IPS-15b (cell line): Measurements from ENCODE around the gene EGFLAM.

Experiments
- H3K27me3 ChIP-seq: one replicate; pipeline ENCODE4 v1.6.1; 2013; ENCODE audit warnings: low read length; ENCODE audit not compliant: control insufficient read depth, insufficient read depth
- H3K36me3 ChIP-seq: one replicate; pipeline ENCODE4 v1.6.1; 2013; ENCODE audit warnings: low read length; ENCODE audit not compliant: control insufficient read depth, insufficient read depth
- H3K4me1 ChIP-seq: one replicate; pipeline ENCODE4 v1.6.1; 2013; ENCODE audit warnings: mild to moderate bottlenecking, low read length; ENCODE audit not compliant: control insufficient read depth, insufficient read depth
- H3K4me3 ChIP-seq: one replicate; pipeline ENCODE4 v1.5.1; 2013; ENCODE audit warnings: low read depth, low read length
- H3K9ac ChIP-seq: one replicate; pipeline ENCODE4 v1.6.1; 2013; ENCODE audit warnings: low read depth, mild to moderate bottlenecking, low read length
- H3K9me3 ChIP-seq: one replicate; pipeline ENCODE4 v1.6.1; 2013; ENCODE audit warnings: mild to moderate bottlenecking, low read length; ENCODE audit not compliant: control insufficient read depth, insufficient read depth

The EGFLAM gene

GRCh38 chr5:38338455-38338854 lies 80.1 kb downstream of the EGFLAM start:
- H3K4me3 ChIP-seq: no peak overlapping the region
- H3K9ac ChIP-seq: no peak overlapping the region
- H3K27me3 ChIP-seq: no peaks in the 10 kb centered on the region
- no peaks in the 10 kb centered on the region for H3K4me1 ChIP-seq
- H3K36me3 ChIP-seq: no peaks in the 10 kb centered on the region
- H3K9me3 ChIP-seq: no peaks in the 10 kb centered on the region

DNA sequence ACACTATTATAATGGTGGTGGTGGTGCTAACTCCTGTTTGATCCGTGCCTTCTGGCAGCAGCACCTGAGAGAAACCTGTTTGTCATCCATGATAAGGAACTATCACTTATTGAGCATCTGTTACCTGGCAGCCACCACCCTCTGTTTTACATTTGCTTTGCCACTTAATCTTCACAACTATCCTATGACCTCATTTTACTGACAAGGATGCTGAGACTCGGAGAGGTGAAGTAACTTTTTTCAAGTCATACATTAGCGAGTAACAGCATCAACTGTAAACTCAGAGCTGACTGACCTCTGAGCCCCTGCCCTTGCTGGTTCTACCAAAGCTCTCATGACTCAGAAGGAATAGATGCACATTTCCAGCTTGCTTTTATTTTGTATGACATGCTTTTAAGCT lies 81.1 kb downstream of the EGFLAM start:
- H3K9ac ChIP-seq: no peak overlapping the region
- H3K4me1 ChIP-seq: no peaks in the 10 kb centered on the region
- H3K27me3 ChIP-seq: no peaks in the 10 kb centered on the region
- H3K9me3 ChIP-seq: no peaks in the 10 kb centered on the region
- no peak overlapping the region for H3K4me3 ChIP-seq
- H3K36me3 ChIP-seq: no peaks in the 10 kb centered on the region

- H3K27me3 ChIP-seq: no peaks in the 10 kb centered on the region
- H3K9ac ChIP-seq: no peak overlapping the region
- H3K4me3 ChIP-seq: no peak overlapping the region
Observed at GRCh38 chr5:38341056-38341455, 82.7 kb downstream of the EGFLAM start.

DNA sequence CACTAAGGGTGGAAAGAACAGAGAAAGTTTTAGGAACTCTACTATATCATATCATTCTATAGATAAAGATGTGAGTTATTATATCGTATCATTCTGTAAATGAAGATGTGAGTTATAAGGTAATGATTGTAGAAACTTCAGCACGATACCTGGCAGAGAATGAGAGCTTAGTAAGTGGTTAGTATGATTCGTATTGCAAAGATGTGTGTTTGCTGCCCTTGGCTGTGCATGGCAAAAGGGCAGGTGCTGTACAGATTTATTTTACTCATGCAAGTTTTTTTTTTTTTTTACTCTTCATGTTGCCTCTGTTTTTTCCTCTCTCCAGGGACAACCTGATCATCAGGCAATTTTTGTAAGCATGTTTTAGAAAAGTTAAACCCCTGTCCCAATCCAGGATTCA lies 83.3 kb downstream of the EGFLAM start:
- Histone ChIP-seq H3K36me3 (no peaks in the 10 kb centered on the region), H3K9me3 (no peaks in the 10 kb centered on the region), H3K4me3 (no peak overlapping the region), H3K9ac (no peak overlapping the region), H3K4me1 (no peaks in the 10 kb centered on the region), H3K27me3 (no peaks in the 10 kb centered on the region)

More at GRCh38 chr5:38341056-38341455, 82.7 kb downstream of the EGFLAM start:
- no peaks in the 10 kb centered on the region for H3K9me3 ChIP-seq
- H3K4me1 ChIP-seq: no peaks in the 10 kb centered on the region
- no peaks in the 10 kb centered on the region for H3K36me3 ChIP-seq

DNA sequence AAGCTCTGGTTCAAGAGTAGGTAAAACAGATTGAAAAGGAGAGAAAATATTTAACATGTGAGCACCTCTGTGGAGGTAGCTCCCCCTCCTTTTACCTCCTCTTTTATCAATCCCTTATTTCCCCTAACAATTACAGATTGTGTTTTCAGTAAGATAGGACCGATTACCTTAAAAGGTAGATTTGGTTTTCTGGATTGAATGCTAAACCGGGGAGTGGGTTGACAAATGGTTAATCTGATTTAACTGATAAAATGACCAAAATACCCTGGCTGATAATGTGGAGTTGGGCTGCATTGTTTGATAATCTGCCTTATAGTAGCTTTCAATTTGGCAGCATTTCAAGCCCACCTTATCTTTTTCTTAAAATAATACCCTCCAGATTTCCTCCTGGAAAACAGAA lies 83.9 kb downstream of the EGFLAM start:
- Histone ChIP-seq H3K36me3 (no peaks in the 10 kb centered on the region), H3K9ac (no peak overlapping the region), H3K27me3 (no peaks in the 10 kb centered on the region), H3K4me3 (no peak overlapping the region), H3K4me1 (no peaks in the 10 kb centered on the region), H3K9me3 (no peaks in the 10 kb centered on the region)

- no peak overlapping the region for H3K9ac ChIP-seq
- no peaks in the 10 kb centered on the region for H3K9me3 ChIP-seq
- no peaks in the 10 kb centered on the region for H3K36me3 ChIP-seq
- H3K4me3 ChIP-seq: no peak overlapping the region
- no peaks in the 10 kb centered on the region for H3K27me3 ChIP-seq
- H3K4me1 ChIP-seq: no peaks in the 10 kb centered on the region
Observed at GRCh38 chr5:38344891-38345290, 86.5 kb downstream of the EGFLAM start.

DNA sequence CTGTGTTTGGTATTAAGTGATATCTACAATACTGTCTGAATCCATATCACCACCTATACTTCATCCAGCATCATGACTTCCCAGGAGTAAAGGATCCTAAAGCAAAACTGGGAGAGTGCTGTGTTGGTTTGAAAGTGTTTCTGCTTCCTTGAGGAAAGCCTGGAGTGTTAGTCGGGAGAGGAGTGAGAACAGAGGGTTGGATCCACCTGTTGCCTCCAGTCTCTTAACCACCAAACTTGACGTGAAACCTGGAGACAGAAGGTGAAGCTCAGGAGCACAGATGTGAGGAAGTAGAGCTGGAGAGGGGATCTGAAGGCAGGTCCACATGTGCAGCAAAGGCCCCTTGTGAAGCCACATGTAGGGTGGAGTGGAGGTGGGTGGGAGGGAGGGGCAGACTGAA lies 88.2 kb downstream of the EGFLAM start:
- no peak overlapping the region for H3K9ac ChIP-seq
- H3K4me3 ChIP-seq: no peak overlapping the region
- H3K4me1 ChIP-seq: no peaks in the 10 kb centered on the region
- H3K9me3 ChIP-seq: no peaks in the 10 kb centered on the region
- no peaks in the 10 kb centered on the region for H3K36me3 ChIP-seq
- H3K27me3 ChIP-seq: no peaks in the 10 kb centered on the region

DNA sequence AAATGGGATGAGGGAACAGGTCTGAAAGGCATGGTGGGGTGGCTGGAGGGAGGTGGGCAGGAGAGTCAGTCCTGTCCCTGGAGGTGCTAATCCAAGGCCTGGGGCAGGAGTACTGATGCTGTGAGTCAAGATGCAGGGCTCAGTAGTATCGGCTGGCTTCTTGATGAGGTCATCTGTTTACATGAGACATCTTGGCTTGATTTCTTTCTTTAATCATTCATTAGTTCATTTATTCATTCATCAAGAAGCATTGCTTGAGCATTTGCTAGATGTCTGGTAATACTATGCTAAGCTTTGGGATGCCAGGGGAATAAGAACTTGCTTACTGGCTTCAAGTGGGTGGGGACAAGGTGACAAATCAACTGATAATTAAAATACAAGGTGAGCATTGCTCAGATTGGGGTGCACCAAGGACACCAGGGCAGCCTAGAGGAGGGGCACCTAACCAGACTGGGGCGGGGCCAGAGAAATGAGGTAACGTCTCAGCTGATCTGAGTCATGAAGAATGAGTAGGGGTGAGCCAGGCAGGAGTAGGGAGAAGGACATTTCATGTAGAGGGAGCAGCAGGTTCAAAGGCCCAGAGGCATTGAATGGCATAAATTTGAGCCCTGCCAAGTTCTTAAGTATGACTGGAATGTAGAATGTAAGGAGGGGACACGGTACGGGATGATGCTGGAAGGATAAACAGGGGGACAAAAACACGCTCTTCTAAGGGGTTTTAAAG lies 88.8 kb downstream of the EGFLAM start:
- no peak overlapping the region for H3K4me3 ChIP-seq
- no peaks in the 10 kb centered on the region for H3K27me3 ChIP-seq
- no peaks in the 10 kb centered on the region for H3K9me3 ChIP-seq
- H3K36me3 ChIP-seq: no peaks in the 10 kb centered on the region
- H3K9ac ChIP-seq: no peak overlapping the region
- no peaks in the 10 kb centered on the region for H3K4me1 ChIP-seq

DNA sequence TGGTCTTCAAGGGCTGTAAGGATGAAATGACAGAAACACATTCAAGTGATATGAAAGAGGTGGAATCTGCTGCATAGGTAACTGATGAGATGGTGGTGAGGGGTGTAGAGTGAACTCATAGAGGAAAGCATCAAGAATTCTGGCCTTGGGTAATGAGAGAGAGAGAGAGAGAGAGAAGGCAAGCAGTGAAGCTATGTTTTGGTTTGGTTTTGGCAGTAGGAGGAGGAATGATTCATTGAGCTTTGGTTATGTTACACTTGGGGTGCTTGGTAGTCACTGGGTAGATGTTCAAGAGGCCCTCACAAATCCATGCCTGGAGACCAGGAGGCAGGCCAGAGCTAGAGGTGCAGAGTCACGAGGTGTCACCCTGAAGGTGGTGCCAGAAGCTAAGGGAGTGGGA lies 89.5 kb downstream of the EGFLAM start:
- Histone ChIP-seq H3K27me3 (no peaks in the 10 kb centered on the region), H3K36me3 (no peaks in the 10 kb centered on the region), H3K9me3 (no peaks in the 10 kb centered on the region), H3K9ac (no peak overlapping the region), H3K4me3 (no peak overlapping the region), H3K4me1 (no peaks in the 10 kb centered on the region)

DNA sequence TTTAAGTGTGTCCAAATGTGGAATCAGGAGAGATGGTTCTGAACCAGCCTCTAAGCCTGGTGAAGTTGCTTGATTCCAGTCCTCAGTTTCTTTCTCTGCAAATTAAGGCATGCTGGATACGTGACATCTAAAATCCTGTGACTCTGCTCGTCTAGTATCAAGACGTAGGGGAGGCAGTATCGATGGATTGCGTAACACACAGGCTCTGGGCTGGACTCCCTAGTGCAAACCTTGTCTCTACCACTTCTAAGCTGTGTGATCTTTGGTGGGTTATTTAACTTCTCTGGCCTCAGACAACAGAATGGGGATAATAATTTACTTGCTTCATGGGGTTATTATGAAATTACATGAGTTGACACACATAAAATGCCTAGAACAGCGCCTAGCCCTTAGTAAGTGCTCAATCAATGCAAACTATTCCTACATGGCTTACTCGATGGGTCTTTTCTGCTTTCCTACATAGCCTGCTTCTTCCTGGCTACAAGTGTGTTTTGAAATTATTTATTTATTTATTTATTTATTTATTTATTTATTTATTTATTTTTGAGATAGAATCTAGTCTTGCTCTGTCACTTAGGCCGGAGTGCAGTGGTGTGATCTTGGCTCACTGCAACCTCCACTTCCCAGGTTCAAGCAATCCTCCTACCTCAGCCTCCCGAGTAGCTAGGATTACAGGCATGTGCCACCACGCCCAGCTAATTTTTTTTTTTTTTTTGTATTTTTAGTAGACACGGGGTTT lies 102.1 kb downstream of the EGFLAM start:
- Histone ChIP-seq H3K27me3 (no peaks in the 10 kb centered on the region), H3K9me3 (no peaks in the 10 kb centered on the region), H3K36me3 (no peaks in the 10 kb centered on the region), H3K4me1 (no peaks in the 10 kb centered on the region), H3K4me3 (no peak overlapping the region), H3K9ac (no peak overlapping the region)

DNA sequence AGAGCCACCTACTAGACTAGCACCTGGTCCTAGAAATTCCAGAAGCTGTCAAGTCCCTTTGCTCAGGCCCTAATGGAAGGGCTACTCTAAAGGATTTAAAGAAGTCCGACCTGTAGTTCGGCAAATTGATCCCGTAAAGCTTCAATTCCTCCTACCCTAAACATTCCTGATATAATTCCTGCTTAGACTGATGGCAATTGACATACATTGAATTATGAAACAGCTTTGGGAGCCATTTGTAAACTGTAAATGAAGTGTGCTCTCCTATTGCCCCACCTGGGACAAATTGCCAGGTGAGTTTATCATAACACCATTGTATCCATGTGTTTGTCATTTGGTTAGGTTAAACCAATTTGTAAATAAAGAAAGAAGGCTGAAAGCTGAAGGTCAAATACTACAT lies 104.4 kb downstream of the EGFLAM start:
- Histone ChIP-seq H3K27me3 (no peaks in the 10 kb centered on the region), H3K4me3 (no peak overlapping the region), H3K9me3 (no peaks in the 10 kb centered on the region), H3K4me1 (no peaks in the 10 kb centered on the region), H3K36me3 (no peaks in the 10 kb centered on the region), H3K9ac (no peak overlapping the region)

DNA sequence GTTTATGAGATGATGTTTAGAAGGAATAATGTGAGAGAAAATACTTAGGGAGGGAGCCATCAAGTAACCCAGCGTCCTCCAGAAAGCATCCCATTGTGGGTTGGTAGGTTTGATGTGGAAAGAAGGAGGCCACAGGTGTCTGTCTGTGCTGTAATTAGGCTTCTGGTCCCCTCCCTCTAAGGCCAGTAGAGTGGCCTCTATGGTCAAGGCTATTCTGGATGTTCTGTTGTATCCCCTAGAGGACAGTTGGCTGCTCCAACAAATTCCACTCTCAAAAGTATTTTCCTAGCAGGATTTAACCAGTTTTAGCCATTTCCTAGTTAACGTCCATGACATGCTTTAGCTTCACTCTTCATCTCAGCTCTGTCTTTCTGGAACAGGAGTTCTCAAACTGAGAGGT lies 106.5 kb downstream of the EGFLAM start:
- Histone ChIP-seq H3K4me3 (no peak overlapping the region), H3K27me3 (no peaks in the 10 kb centered on the region), H3K4me1 (no peaks in the 10 kb centered on the region), H3K9me3 (no peaks in the 10 kb centered on the region), H3K36me3 (no peaks in the 10 kb centered on the region), H3K9ac (no peak overlapping the region)
